ENCODE data around the gene VPS13D. TPM values are rescaled to one million over a fixed set of nuclear protein-coding genes. Genes with fewer than 3 reads are reported as not detected.

VPS13D gene
- total and polyA plus RNA-seq, 2 donors (not counting 3 experiments of a cell fraction or from before 2014, with no cell fraction given) = 13.6 to 48.5 TPM

- Histone ChIP-seq H3K79me2 (ENCODE audit: control insufficient read depth, insufficient read depth, low read length) (peaks cover 11% of the 10 kb centered on the region), H3K9ac (replicated peaks; ENCODE audit: extremely low read depth, insufficient read depth, low read length) (no peak overlapping the region), H3K27ac (ENCODE audit: insufficient read depth, low read depth, low read length) (no peak overlapping the region), H3K4me3 (replicated peaks in 1 of 3; ENCODE audit: insufficient read depth in 1 of 3, low read depth in 1 of 3, low read length in 3 of 3) (no peak overlapping the region), H3K4me2 (ENCODE audit: insufficient read depth, low read length) (no peak overlapping the region), H4K20me1 (replicated peaks; ENCODE audit: control insufficient read depth, extremely low read depth, insufficient read depth, low read length) (no peaks in the 10 kb centered on the region), H3K27me3 (ENCODE audit: control insufficient read depth in 2 of 2, insufficient read depth in 2 of 2, low read length in 2 of 2) (no peaks in the 10 kb centered on the region), H3K9me1 (replicated peaks; ENCODE audit: control insufficient read depth, extremely low read depth, insufficient read depth, low read length) (no peaks in the 10 kb centered on the region), H3K9me3 (replicated peaks; ENCODE audit: control insufficient read depth, insufficient read depth, low read length) (no peaks in the 10 kb centered on the region), H3K36me3 (ENCODE audit: control insufficient read depth in 2 of 2, extremely low read depth in 1 of 2, insufficient read depth in 2 of 2, low read length in 2 of 2) (no peaks in the 10 kb centered on the region), H2AFZ (ENCODE audit: low read depth, low read length) (no peak overlapping the region), H3K4me1 (ENCODE audit: control insufficient read depth, extremely low read depth, insufficient read depth, low read length) (peaks cover 43% of the 10 kb centered on the region)
- dilution Hi-C loops (cut with MboI; ENCODE audit: extremely low pct_ligation_motif_present, low sequenced_read_pairs) = no loop called here
- intact Hi-C loops (cut with micrococcal nuclease) = no loop called here
- DNase-seq (ENCODE audit: low read depth, low spot score) (no peak), FAIRE-seq (no peak)
- ChIA-PET CTCF (interaction anchor here (8.1 kb wide), 1 partner anchor 55 kb away, joined by 70 read pairs; no protein-coding TSS in a partner anchor), POLR2A (no interaction called here)
- no peak for TF ChIP-seq MYC (IDR thresholded peaks at IDR 0.05; ENCODE audit: low read depth, low read length)
- no peak for TF ChIP-seq CTCF (IDR thresholded peaks at IDR 0.05; ENCODE audit: extremely low read depth in 1 of 2, insufficient read depth in 1 of 2, low read depth in 1 of 2, low read length in 2 of 2)
- no peak for TF ChIP-seq JUN (IDR thresholded peaks at IDR 0.05; ENCODE audit: borderline replicate concordance, insufficient read depth, insufficient read length, low read depth)
- no peak for TF ChIP-seq POLR2AphosphoS5 (IDR thresholded peaks at IDR 0.05; ENCODE audit: insufficient read depth, low read depth, low read length)
- TF ChIP-seq POLR2A (IDR thresholded peaks at IDR 0.05; ENCODE audit: low read depth, low read length) = no peak
- TF ChIP-seq FOS (IDR thresholded peaks at IDR 0.05; ENCODE audit: borderline replicate concordance, insufficient read depth, low read length) = no peak
- TF ChIP-seq EZH2 (IDR thresholded peaks at IDR 0.05; ENCODE audit: borderline replicate concordance, low read depth, low read length, severe bottlenecking) = no peak
- no peak for TF ChIP-seq GATA2 (IDR thresholded peaks at IDR 0.05; ENCODE audit: insufficient read depth, insufficient read length, low read depth, low read length)
- no peak for TF ChIP-seq MAX (IDR thresholded peaks at IDR 0.05; ENCODE audit: insufficient read depth, insufficient read length)
- no TSS peak for BruUV-seq (replicated peaks)
Measured at GRCh38 chr1:12180315-12180714, 49.5 kb upstream of the VPS13D start.

All from endothelial cell of umbilical vein (primary cell).